GM12875 (cell line): ENCODE results near the gene SCGB1C1.
"Not testable (repeated sequence)": the region's sequence is repeated elsewhere in the genome, so short reads cannot be mapped to it uniquely, and the experiment has no call there.

Experiments
- H3K4me3 ChIP-seq: one replicate; pipeline ENCODE4 v1.5.1; 2011; ENCODE audit warnings: low read depth, low read length, control low read depth
- TF ChIP-seq, protein P1 (sequence below): IDR thresholded peaks from 2 replicates; pipeline ENCODE4 v1.5.1; 2011; ENCODE audit warnings: low read depth, mild to moderate bottlenecking, control low read depth, inconsistent platforms, low read length, moderate library complexity, borderline replicate concordance; ENCODE audit not compliant: insufficient read depth

The SCGB1C1 gene

DNA sequence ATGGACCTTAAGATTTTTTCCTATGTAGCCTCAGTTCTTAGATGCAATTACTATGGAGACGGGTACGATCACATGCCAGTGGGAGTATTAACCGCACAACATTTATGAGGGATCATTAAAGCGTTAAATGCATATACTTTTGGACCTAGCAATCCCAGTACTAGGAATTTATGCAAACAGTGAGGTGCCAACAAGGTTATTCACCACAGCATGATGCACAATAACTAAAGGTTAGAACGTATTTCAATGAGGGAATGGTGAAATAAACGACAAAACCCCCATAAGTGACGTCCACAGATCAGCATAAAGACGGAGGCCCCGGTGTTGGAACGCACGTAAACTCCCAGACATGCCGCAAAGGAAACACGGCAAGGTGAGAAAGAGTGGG is 42.7 kb downstream of the SCGB1C1 start:
- TF ChIP-seq, protein P1, sequence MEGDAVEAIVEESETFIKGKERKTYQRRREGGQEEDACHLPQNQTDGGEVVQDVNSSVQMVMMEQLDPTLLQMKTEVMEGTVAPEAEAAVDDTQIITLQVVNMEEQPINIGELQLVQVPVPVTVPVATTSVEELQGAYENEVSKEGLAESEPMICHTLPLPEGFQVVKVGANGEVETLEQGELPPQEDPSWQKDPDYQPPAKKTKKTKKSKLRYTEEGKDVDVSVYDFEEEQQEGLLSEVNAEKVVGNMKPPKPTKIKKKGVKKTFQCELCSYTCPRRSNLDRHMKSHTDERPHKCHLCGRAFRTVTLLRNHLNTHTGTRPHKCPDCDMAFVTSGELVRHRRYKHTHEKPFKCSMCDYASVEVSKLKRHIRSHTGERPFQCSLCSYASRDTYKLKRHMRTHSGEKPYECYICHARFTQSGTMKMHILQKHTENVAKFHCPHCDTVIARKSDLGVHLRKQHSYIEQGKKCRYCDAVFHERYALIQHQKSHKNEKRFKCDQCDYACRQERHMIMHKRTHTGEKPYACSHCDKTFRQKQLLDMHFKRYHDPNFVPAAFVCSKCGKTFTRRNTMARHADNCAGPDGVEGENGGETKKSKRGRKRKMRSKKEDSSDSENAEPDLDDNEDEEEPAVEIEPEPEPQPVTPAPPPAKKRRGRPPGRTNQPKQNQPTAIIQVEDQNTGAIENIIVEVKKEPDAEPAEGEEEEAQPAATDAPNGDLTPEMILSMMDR = no peak
- peak overlapping the region; percentile 85 for H3K4me3 ChIP-seq

DNA sequence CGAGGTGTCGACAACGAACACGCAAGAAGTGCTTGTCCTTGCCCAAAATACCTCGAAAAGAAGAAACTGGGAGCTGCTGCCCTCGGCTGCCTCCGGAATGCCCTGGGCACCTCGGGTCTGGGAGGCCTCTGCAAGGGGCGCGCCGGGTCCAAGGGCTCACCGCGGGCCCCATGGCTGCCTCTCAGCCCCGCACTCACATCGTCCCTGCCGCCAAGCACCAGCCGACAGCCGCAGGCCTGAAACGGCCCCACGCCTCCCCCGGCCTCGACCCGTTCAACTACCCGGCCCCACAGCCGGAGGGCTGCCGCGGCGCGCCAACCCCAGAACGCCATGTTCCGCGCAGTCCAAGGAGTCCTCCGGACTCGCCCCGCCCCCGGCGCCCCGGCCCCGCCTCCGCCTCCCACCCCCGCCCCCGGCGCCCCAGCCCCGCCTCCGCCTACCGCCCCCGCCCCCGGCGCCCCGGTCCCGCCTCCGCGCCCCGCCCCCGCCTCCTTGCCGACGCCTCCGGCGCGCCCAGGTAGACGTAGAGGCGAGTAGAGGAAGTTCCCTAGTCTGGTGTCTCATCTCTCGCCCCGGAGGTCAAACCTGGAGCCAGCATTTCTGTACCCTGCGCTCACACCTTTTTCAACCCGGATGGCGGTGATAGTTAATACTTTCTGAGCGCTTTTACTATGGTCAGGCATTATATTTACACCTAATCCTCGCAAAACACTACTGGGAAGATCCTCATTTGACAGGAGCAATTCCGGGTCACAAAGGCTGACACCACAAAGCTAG is 43.3 kb downstream of the SCGB1C1 start, which contains the start of gene SIRT3:
Gene SIRT3 (minus strand): TSS at position 346 of the 777 bp plus-strand sequence. CDS start 14 bp downstream, at position 332.
- peak within 1 kb of the TSS; percentile 85 for H3K4me3 ChIP-seq
- TF ChIP-seq, protein P1 = no peak

DNA sequence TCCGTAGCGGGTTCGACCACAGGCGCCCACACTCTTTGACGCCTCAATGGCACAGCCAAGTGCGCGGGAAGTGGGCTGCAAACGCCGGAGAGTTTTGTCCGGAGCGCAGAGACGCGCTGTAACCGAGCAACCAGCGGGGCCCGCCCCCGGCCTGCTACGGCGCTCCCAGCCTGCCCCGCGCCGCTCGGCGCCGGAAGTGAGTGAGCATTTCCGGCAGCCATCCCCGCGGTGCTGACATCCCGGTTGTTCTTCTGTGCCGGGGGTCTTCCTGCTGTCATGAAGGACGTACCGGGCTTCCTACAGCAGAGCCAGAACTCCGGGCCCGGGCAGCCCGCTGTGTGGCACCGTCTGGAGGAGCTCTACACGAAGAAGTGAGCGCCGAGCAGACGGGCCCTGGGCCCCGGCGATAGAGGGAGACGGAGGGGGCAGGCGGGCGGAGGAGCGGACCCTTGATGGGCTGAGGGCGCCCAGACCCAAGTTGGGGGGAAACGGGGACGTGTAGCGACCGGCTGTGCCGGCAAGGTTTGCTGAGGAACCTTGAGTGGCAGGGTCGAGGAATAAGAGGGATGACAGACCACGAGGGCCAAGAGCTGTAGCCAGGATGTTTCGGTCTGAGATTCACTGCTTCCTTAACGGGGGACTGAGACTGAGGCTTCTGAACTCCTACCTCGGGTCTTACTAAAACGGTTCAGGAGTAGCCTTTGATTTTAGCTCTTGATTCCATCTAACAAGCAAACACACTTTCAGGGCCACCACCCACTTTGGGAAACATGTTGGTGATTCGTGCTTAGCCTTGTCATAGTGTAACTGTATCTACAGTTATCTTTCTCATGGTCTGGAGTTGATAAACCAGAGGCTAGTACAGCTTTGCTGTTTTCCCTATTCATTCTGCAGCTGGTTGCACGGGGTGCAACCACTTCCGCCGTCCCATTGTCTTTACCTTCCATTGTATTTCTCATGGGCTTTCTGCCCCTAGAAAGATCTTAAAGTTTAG is 44.2 kb downstream of the SCGB1C1 start, which contains the start of gene PSMD13:
Gene PSMD13 (plus strand): TSS at position 203 of the 994 bp plus-strand sequence. CDS start 74 bp downstream, at position 277.
- TF ChIP-seq, protein P1 = no peak
- H3K4me3 ChIP-seq = peak within 1 kb of the TSS; percentile 85

DNA sequence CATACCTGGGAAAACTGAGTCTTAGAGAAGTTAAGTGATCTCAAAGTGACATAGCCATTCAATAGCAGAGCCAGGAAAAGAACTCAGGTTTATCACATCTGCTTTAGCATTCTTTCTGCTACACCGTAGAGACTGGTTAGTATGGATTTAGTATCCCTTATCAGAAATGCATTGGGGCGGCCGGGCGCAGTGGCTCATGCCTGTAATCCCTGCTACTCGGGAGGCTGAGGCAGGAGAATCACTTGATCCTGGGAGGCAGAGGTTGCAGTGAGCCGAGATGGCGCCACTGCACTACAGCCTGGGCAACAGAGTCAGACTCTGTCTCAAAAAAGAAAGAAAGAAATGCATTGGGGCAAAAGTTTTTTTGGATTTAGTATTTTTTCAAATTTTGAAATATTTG is 45.5 kb downstream of the SCGB1C1 start:
- H3K4me3 ChIP-seq = not testable (repeated sequence)

DNA sequence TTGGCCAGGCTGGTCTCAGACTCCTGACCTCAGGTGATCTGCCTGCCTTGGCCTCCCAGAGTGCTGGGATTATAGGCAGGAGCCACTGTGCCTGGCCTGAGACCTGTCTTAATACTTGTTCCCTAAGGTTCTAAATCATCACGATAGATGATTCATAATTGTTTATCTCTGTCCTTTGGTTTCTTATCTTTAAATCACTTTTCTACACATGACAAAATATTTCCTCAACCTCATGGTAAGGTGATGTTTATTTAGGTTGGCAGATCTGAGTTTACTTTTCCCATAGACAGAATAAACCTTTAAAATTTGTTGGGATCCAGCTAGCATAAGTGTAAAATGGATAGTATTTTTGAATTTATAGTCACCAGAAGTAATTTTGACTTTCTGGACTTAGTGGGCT is 47.4 kb downstream of the SCGB1C1 start:
- TF ChIP-seq, protein P1 = no peak
- no peak overlapping the region for H3K4me3 ChIP-seq

DNA sequence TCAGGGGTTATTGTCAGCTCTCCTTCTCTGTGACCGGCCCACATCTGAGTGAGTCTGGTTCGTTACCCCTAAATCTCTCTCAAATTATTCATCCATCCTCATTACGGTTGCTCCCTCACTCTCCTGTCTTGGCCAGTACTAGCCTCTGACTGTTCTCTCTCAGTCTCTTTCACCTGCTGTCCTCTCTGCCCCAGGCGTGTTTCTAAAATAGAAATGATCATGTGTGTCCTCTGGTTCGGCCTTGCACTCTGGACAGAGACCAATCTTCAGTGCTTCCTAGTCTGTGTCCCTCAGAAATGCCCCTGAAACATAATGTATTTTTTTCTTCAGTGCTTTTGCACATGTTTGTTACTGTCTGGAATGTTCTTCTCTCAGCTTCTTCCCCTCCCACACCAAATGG is 48.8 kb downstream of the SCGB1C1 start:
- TF ChIP-seq, protein P1 = no peak
- no peak overlapping the region for H3K4me3 ChIP-seq
